OCI-LY7 (cell line): ENCODE data around the gene TMEM127.

Experiments
- CTCF ChIP-seq: fragments of 200-600 bp; sonication (generic); conservative IDR thresholded peaks from 2 replicates; pipeline ENCODE4 v1.5.1; 2014; ENCODE audit warnings: mild to moderate bottlenecking, antibody characterized with exemption, low read length, moderate library complexity, mixed read lengths
- EZH2phosphoT487 ChIP-seq: fragments of 200-600 bp; sonication (generic); IDR thresholded peaks from 2 replicates; pipeline ENCODE4 v1.6.1; 2018; ENCODE audit warnings: low read depth, borderline replicate concordance, mild to moderate bottlenecking, mixed run types, antibody characterized with exemption, low read length, moderate library complexity, mixed read lengths

GRCh38 chr2:96198921-96199320 is 66.9 kb downstream of the TMEM127 start:
- TF ChIP-seq CTCF (no peak), EZH2phosphoT487 (no peak)
